Neural progenitor cell (in vitro differentiated cells): ENCODE measurements around the gene LCA5L.

ENCODE experiments used
- EZH2 ChIP-seq: fragments of 200-600 bp; sonication (generic); IDR thresholded peaks from 2 replicates; pipeline ENCODE4 v1.6.1; 2017; ENCODE audit warnings: antibody characterized with exemption, mild to moderate bottlenecking, moderate library complexity
- EZH2phosphoT487 ChIP-seq: fragments of 200-600 bp; sonication (generic); IDR thresholded peaks from 2 replicates; pipeline ENCODE4 v1.6.1; 2017; ENCODE audit warnings: antibody characterized with exemption
- TF ChIP-seq, protein P1 (sequence below): fragments of 200-600 bp; sonication (generic); IDR thresholded peaks from 2 replicates; pipeline ENCODE4 v1.5.1; 2017; ENCODE audit warnings: antibody characterized with exemption, mild to moderate bottlenecking

GRCh38 chr21:39422527-39423241 lies 22.9 kb downstream of the LCA5L start:
- TF ChIP-seq, protein P1, sequence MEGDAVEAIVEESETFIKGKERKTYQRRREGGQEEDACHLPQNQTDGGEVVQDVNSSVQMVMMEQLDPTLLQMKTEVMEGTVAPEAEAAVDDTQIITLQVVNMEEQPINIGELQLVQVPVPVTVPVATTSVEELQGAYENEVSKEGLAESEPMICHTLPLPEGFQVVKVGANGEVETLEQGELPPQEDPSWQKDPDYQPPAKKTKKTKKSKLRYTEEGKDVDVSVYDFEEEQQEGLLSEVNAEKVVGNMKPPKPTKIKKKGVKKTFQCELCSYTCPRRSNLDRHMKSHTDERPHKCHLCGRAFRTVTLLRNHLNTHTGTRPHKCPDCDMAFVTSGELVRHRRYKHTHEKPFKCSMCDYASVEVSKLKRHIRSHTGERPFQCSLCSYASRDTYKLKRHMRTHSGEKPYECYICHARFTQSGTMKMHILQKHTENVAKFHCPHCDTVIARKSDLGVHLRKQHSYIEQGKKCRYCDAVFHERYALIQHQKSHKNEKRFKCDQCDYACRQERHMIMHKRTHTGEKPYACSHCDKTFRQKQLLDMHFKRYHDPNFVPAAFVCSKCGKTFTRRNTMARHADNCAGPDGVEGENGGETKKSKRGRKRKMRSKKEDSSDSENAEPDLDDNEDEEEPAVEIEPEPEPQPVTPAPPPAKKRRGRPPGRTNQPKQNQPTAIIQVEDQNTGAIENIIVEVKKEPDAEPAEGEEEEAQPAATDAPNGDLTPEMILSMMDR: no peak
- no peak for TF ChIP-seq EZH2
- TF ChIP-seq EZH2phosphoT487: no peak
